SK-N-MC (cell line): ENCODE data around the gene LPAR5.
"Not testable (repeated sequence)": the region's sequence is repeated elsewhere in the genome, so short reads cannot be mapped to it uniquely, and the experiment has no call there.

Source experiments
- EZH2 ChIP-seq: fragments of 200-600 bp; sonication (generic); IDR thresholded peaks from one replicate; pipeline ENCODE4 v1.6.1; 2017; ENCODE audit warnings: antibody characterized with exemption
- FOXP2 ChIP-seq: optimal IDR thresholded peaks from 2 replicates; pipeline ENCODE3; 2011; ENCODE audit warnings: mild to moderate bottlenecking, moderate library complexity; ENCODE audit not compliant: insufficient read depth; ENCODE audit errors: extremely low read length, control extremely low read depth
- POLR2AphosphoS5 ChIP-seq: IDR thresholded peaks from 2 replicates; pipeline ENCODE4 v1.6.1; 2012; ENCODE audit warnings: mild to moderate bottlenecking, low read depth, low read length, borderline replicate concordance

DNA sequence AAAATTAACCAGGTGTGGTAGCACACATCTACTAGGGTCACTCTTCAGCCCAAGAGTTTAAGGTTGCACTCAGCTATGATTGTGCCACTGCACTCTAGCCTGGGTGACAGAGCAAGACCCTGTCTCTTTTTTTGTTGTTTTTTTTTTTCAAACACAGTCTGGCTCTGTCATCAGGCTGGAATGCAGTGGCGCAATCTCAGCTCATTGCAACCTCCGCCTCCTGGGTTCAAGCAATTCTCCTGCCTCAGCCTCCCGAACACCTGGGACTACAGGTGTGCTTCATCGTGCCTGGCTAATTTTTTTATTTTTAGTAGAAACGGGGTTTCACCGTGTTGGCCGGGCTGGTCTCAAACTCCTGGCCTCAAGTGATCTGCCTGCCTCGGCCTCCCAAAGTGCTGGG, 49.2 kb downstream of the LPAR5 start:
- TF ChIP-seq POLR2AphosphoS5, EZH2, FOXP2: not testable (repeated sequence)
